GM12875 (cell line): Measurements from ENCODE around the gene POLR2H.

Experiments used
- H3K4me3 ChIP-seq: one replicate; pipeline ENCODE4 v1.5.1; 2011; ENCODE audit warnings: low read depth, low read length, control low read depth
- TF ChIP-seq, protein P1 (sequence below): IDR thresholded peaks from 2 replicates; pipeline ENCODE4 v1.5.1; 2011; ENCODE audit warnings: low read depth, mild to moderate bottlenecking, control low read depth, inconsistent platforms, low read length, moderate library complexity, borderline replicate concordance; ENCODE audit not compliant: insufficient read depth

The POLR2H gene

DNA sequence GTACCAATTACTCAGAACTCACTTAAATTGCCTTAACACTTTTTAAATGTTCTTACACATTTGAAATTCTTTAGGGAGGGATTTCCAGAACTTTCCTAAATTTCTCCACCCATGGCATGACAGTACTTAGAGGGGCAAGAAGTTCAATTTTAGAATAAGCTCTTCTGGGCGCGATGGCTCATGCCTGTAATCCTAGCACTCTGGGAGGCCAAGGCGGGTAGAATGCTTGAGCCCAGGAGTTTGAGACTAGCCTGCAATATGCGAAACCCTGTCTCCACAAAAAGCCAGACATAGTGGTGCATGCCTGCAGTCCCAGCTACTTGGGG is 13.5 kb upstream of the POLR2H start:
- TF ChIP-seq, protein P1, sequence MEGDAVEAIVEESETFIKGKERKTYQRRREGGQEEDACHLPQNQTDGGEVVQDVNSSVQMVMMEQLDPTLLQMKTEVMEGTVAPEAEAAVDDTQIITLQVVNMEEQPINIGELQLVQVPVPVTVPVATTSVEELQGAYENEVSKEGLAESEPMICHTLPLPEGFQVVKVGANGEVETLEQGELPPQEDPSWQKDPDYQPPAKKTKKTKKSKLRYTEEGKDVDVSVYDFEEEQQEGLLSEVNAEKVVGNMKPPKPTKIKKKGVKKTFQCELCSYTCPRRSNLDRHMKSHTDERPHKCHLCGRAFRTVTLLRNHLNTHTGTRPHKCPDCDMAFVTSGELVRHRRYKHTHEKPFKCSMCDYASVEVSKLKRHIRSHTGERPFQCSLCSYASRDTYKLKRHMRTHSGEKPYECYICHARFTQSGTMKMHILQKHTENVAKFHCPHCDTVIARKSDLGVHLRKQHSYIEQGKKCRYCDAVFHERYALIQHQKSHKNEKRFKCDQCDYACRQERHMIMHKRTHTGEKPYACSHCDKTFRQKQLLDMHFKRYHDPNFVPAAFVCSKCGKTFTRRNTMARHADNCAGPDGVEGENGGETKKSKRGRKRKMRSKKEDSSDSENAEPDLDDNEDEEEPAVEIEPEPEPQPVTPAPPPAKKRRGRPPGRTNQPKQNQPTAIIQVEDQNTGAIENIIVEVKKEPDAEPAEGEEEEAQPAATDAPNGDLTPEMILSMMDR = no peak
- no peak overlapping the region for H3K4me3 ChIP-seq

DNA sequence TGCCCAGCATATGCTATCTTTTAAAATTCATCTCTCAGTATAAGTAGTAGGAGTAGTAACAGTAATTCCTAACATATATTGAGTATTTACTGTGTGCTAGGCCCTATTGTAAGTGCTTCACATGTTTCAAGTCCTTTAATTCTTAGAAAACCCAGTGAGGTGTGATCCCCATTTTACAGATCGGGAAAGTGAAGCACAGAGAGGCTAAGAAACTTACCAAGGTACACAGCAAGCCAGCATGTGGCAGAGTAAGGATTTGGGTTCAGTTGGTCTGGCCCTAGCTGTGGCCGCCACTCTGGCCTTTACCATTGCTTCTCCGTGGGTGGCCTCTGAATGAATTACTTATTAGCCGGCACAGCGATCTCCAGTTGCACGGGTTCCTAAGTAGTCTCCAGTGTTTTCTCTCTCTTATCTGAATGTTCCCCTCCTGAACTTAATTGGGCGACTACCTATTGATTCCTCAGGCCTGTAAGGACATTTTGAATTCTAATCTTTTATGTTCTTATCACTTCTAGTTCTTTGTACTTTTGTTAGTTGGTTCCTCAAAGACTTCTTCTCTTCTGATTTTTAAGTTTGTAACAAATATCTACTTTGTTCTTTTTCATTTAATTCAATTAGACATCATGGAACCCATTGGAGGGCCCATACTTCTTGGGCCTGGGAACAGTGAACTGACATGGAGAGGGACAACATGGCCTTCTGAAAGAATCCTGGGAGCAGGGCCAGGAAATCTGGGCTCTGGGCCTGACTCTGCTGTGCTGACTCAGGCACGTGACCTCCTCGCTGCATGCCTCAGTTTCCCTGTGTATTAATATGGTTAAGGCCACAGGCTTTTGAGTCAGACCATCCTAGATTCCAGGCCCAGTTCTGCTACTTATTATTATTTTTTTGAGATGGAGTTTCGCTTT is 11.7 kb upstream of the POLR2H start:
- no peak overlapping the region for H3K4me3 ChIP-seq
- TF ChIP-seq, protein P1 = no peak

DNA sequence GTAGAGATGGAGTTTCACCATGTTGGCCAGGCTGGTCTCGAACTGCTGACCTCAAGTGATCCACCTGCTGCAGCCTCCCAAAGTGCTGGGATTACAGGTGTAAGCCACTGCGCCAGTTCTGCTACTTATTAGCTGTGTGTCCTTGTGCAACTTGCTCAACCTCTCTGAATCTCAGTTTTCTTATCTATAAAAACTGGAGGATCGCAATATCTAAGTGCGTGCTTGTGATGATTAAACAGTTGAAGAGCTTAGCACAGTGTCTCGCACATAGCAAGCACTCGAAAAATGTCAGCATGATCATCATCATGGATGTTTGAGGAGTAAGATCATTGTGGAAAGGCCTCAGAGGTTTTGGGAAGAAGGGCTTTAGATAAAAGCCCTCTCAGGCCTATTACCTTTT is 10.9 kb upstream of the POLR2H start:
- H3K4me3 ChIP-seq = no peak overlapping the region
- TF ChIP-seq, protein P1 = no peak

DNA sequence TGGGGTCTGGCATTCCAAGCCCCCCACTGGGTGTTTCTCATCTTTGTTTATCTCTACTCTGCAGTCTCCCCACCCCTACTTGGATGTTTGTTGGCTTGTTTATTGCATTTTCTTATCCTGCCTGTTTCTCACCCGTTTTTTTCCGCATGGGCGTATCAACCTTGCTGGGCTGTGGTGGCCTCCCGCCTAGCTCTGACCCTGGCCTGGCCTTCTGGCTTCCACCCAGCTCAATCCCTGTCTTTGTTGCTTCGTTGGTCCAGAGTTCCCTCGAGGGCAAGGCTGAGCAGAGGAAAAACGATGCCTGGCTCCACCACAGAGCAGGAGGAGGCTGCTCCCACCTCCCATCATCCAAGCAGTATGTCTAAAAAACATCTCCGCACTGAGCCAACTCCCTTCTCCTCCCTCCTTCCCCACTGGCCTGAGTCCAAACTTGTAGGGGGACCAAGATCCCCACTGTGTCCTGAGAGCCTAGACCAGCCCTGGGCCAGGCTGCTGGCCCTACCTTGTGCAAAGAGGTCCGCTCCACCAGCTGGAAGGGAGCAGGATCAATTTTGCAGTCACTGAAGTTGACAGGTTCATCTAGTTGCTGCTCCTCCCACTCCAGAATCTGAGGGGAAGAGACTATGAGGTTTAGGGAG is 9.9 kb upstream of the POLR2H start:
- no peak overlapping the region for H3K4me3 ChIP-seq
- TF ChIP-seq, protein P1 = no peak

DNA sequence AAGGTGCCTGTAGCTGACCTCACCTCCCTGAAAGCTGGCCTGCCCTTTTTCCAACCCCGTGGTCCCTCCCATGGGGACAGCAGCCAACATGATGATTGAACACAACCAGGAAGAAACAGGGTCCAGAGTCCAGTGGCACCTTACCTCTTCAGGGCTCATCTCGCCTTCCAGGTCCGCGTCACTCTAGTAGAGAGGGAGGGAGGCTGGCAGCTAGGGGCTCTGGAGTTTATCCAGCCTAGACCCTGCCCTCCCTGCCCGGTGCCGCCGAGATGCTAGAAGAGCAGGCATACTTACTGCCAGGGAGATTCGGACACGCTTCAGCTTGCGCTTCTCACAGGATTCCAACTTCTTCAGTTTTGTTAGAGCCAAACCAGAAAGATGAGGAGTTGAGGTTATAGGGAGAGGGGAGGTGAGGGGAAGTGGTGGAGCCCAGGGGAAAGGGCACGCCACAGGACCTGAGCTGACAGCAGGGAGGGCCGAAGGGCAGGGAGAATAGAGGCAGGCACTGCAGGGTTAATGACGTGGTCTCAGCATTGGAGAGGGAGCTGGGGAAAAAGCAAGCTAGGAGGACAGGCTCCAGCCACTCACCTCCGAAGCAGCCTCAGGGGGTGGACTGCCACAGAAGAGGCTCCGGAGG is 9.2 kb upstream of the POLR2H start:
- TF ChIP-seq, protein P1 = no peak
- no peak overlapping the region for H3K4me3 ChIP-seq

DNA sequence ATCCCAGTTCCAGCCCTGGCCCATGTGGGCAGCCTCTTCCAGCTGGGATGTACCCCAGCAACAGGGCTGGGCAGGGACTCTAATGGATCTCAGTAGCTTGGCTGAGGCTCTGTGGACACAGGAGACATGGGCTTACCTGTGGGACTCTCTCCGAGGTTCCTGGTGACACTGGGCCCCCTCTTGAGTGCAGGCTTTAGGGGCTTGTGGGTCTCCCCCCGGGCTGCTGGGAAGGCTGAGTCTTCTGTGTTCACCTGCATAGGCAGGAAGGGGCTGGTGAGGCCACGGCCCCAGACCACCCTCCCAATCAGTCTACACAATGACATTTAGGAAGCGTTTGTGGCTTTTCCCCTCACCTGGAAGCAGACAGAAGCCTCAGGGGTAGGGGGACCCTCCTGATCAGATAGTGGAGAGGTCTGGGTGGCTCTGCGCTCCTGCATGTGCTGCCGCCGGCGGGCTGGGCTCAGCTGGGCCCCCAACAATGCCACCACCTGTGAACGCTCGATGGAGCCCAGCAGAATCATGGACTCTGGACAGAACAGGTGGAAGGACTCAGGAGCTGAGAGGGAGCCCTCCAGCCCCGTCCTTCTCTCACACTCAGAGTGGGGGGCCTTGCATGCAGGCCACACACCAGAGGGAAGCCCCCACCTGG is 8.5 kb upstream of the POLR2H start:
- TF ChIP-seq, protein P1 = no peak
- H3K4me3 ChIP-seq = no peak overlapping the region
